ENCODE data around the gene ACAD9.
"Not testable (repeated sequence)": the region's sequence is repeated elsewhere in the genome, so short reads cannot be mapped to it uniquely, and the experiment has no call there.

Gene ACAD9

GRCh38 chr3:128879125-128879969, at the start of gene ACAD9:
Gene ACAD9, plus strand, starts transcription at chr3:128879620. Its CDS starts 72 bp downstream, at chr3:128879692.
- ATAC-seq, result peak; percentile 94 to 95

GRCh38 chr3:128829925-128830625, 49.3 kb upstream of the ACAD9 start:
- ATAC-seq, result not testable (repeated sequence)

GRCh38 chr3:128830762-128831161, 48.7 kb upstream of the ACAD9 start:
- ATAC-seq, result not testable (repeated sequence)

- ATAC-seq, result not testable (repeated sequence)
Observed at GRCh38 chr3:128832979-128833378, 46.4 kb upstream of the ACAD9 start.

- ATAC-seq, result no peak
Observed at GRCh38 chr3:128835096-128835495, 44.3 kb upstream of the ACAD9 start.

GRCh38 chr3:128841926-128842920, 37.2 kb upstream of the ACAD9 start:
- no peak for ATAC-seq

- ATAC-seq, result no peak
Observed at GRCh38 chr3:128844502-128844901, 34.9 kb upstream of the ACAD9 start.

GRCh38 chr3:128845119-128845777, 34.2 kb upstream of the ACAD9 start:
- no peak for ATAC-seq

- ATAC-seq, result peak; percentile 82 to 85
Observed at GRCh38 chr3:128845778-128846485, 33.5 kb upstream of the ACAD9 start.

- peak; percentile 22 to 27 for ATAC-seq
Observed at GRCh38 chr3:128846486-128846891, 32.9 kb upstream of the ACAD9 start.

GRCh38 chr3:128847666-128848370, 31.6 kb upstream of the ACAD9 start:
- ATAC-seq, result no peak

GRCh38 chr3:128848936-128849335, 30.5 kb upstream of the ACAD9 start:
- no peak for ATAC-seq

- no peak for ATAC-seq
Observed at GRCh38 chr3:128849911-128850455, 29.4 kb upstream of the ACAD9 start.

GRCh38 chr3:128850544-128850943, 28.9 kb upstream of the ACAD9 start:
- no peak for ATAC-seq

- no peak for ATAC-seq
Observed at GRCh38 chr3:128851601-128852000, 27.8 kb upstream of the ACAD9 start.

- no peak for ATAC-seq
Observed at GRCh38 chr3:128853826-128854225, 25.6 kb upstream of the ACAD9 start.

- no peak for ATAC-seq
Observed at GRCh38 chr3:128854475-128854874, 24.9 kb upstream of the ACAD9 start.

GRCh38 chr3:128855569-128855968, 23.9 kb upstream of the ACAD9 start:
- ATAC-seq, result no peak

GRCh38 chr3:128858167-128858566, 21.3 kb upstream of the ACAD9 start:
- no peak for ATAC-seq

- no peak for ATAC-seq
Observed at GRCh38 chr3:128859630-128860029, 19.8 kb upstream of the ACAD9 start.
